Body of pancreas (tissue), 4 donors: Measurements from ENCODE around the gene PRKAG2.

ENCODE experiments used
- CTCF ChIP-seq, 7 experiments: fragments of 450-650 bp in 4 of 7; fragments of 200-600 bp in 3 of 7; sonication (generic) in 3 of 7; IDR thresholded peaks; one replicate each; pipeline ENCODE4 v1.5.1; 2016 to 2019; ENCODE audit warnings: antibody characterized with exemption in 7 of 7
- POLR2A ChIP-seq, 3 donors: fragments of 450-650 bp; IDR thresholded peaks; one replicate each; pipeline ENCODE4 v1.6.1; 2016; ENCODE audit warnings: antibody characterized with exemption in 3 of 3, mild to moderate bottlenecking in 2 of 3

- TF ChIP-seq POLR2A (IDR thresholded peaks at IDR 0.05) (no peak), CTCF (IDR thresholded peaks at IDR 0.05) (no peak)
These were observed 361.7 kb downstream of the PRKAG2 start for GRCh38 chr7:151515276-151515565.
